Ramos (cell line): ENCODE results near the gene SEMA4G.
"Not testable (repeated sequence)": the region's sequence is repeated elsewhere in the genome, so short reads cannot be mapped to it uniquely, and the experiment has no call there.

ENCODE experiments used
- in situ Hi-C: fragments of 300-500 bp; cut with MboI; formaldehyde crosslinking; loops from one replicate; pipeline ENCODE4 v1.14.3; 2022; ENCODE audit warnings: low sequenced_read_pairs; ENCODE audit not compliant: unreplicated experiment

The SEMA4G gene

DNA sequence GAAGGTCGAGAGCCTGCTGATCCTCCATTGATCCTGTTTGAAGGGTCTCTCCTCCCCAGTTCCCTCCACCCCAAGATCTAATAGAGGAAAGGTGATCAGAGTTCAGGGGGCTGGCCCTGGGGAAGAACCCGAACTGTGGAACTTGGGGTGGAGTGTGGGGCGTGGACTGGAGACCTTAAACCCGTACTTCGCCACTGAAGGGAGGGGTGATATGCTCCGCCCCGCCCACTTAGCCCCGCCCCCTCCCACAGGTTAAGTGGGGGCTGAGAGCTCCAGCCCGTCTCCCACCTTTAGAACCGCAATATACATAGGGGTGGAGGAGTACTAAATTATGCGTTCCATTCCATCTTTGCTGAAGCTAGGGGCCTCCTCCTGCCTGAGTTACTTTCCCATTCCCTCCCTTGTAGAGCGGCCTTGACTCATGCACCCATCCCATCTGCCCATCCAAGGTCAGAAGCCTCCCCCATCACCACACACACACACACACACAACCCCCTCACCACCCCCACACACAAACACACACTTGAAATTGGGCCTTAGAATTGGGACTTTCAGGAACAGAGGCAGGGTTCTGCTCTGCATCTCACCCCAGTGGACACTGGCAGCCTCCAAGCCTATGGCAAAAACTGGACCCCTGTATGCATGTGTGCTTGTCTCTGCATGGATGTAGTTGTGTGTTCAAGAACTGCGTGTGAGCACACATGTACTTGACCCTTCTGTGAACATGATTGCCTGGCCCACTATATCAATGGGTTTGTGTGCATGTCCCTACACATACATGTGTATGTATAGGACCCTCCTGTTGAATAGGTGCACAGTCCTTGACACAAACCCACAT lies 991 bp downstream of the SEMA4G start:
- in situ Hi-C loops: no loop called here

DNA sequence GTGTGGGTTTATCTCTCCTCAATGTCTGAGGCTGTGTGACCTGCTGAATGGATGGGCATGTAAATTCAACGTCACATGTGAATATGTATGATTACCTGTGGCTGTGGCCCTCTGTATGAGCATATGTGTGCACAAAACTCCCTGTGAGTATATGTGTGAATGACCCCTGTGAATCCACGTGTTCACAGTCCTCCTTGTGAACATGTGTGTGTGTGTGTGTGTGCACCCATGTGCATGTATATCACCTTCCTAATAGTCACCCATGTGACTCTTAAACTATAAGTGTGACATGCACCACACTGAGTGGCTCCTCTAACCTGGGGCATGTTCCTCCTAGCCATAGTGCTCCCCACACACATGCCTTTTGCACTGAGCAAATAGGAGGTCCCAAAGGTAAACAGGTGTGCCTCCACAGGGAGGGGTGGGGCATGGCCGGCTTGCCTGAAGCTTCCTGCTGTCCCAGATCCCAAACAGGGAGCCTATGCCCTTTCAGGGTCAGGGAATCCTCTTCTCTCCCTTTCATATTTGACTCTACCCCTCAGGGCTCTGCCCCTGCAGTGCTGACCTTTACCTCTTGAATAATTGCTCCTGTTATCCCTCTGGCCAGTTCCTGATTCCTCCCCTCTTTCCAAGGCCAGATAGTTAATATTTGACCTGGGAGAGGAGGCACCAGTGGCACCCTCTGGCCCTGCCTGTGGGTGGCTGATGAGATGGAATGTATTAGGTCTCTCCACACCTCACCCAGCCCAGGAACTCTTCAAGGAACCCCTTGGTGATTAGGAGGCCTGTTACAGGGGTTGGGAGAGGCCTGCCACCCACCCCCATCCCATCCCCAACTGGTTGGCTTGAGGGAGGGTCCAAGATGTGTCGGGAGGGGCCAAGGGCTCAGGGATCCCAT lies 1.9 kb downstream of the SEMA4G start:
- in situ Hi-C loops: no loop called here

DNA sequence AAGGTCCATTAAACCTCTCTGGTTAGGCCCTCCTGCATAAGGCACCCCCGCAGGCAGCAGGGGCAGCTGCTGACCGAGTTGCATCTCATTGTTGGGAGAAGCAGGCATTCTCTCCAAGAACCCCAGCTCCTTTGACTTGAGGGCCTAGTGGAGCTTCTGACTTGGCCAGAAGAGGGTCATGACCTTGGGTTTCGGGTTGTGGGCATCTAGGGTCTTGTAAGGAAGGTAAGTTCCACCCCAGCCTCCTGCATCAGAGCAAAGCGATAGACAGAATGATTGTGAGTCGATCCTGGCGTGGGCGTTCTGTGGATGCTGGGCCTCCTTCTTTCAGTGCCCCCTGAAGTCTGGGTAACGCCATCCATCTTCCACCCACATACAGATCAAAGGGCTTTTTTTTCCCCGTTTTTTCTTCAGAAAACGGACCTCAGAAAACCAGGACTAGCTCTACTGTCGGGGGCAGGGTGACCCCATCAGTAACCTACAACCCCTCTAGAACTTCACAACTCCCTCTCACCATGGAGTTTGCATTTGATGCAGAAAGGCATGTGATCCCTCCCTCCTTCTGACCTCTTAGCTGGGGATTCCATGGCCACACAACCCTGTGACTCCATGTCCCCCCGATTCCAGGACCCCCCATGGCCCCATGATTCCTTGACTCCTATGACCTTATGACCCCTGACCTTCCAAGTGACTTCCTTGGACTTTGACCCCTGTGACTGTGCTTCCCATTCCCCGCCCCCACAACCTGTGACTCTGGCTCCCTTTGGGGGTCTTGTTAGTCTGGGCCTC lies 3.0 kb downstream of the SEMA4G start:
- in situ Hi-C loops: no loop called here

DNA sequence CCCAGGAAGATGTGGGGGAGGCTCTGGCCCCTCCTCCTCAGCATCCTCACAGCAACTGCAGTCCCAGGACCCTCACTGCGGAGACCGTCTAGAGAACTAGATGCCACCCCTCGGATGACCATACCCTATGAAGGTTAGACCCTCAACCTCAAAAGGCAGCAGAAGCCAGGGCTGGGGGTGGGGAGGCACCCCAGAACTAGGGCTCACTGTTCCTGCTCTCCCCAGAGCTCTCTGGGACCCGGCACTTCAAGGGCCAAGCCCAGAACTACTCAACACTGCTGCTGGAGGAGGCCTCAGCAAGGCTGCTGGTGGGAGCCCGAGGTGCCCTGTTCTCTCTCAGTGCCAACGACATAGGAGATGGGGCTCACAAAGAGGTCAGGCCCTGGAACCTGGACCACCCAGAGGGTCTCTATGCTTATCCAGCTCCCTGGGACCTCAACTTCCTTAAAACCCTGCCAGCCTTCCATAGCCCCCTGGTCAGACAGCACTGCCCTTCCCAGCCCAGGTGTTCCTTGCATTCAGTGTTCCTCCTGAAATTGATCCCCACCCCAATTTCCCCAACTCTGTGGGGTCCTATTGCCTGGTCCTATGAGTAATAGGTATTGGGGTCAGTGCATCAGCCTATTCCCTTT lies 3.7 kb downstream of the SEMA4G start:
- in situ Hi-C loops: no loop called here

DNA sequence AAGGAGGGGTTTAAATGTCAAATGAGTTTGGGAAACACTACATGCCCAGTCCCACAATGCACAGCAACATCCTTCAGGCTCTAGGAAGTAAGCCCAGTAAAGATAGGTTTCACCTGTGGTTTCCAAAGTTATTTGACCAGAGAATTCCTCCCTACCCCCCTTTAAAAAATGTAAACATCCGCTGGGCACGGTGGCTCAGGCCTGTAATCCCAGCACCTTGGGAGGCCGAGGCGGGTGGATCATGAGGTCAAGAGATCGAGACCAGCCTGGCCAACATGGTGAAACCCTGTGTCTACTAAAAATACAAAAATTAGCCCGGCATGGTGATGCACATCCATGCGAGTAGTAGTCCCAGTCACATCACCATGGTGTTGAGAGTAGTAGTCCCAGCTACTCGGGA lies 6.1 kb downstream of the SEMA4G start:
- in situ Hi-C loops: not testable (repeated sequence)

DNA sequence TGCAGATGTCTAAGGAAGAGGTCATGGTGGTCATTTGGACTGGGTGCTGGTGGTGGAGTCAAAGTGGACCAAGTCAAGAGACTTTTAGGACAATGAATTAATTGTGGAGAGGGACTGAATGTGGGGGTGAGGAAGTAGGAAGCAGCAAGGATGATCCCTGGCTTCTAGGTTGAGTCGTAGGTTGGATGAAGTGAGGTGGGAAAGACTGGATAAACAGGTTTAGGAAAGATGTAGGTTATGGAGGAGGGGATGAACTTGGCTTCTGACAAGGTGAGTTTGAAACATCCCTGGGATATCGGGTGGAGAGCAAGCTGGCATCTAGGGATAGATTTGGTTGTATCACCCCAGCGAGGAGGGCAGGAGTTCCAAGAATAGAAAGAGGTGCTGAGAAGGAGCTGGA lies 7.6 kb downstream of the SEMA4G start:
- in situ Hi-C loops: no loop called here

DNA sequence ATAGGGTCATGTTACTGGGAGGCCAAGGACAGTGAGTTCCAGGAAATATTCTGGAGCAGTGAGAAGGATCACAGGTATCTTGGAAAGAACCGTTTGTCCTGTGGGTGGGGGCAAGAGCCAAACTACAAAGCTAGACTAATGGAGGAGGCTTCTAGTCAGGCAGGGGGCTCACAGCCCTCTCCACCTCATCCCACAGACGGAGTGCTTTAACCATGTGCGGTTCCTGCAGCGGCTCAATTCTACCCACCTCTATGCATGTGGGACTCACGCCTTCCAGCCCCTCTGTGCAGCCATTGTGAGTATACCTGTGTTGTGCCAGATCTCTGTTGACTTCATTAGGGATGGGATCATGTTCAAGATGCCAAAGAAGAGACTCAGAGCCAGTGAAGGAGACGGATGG lies 8.1 kb downstream of the SEMA4G start:
- in situ Hi-C loops: no loop called here

DNA sequence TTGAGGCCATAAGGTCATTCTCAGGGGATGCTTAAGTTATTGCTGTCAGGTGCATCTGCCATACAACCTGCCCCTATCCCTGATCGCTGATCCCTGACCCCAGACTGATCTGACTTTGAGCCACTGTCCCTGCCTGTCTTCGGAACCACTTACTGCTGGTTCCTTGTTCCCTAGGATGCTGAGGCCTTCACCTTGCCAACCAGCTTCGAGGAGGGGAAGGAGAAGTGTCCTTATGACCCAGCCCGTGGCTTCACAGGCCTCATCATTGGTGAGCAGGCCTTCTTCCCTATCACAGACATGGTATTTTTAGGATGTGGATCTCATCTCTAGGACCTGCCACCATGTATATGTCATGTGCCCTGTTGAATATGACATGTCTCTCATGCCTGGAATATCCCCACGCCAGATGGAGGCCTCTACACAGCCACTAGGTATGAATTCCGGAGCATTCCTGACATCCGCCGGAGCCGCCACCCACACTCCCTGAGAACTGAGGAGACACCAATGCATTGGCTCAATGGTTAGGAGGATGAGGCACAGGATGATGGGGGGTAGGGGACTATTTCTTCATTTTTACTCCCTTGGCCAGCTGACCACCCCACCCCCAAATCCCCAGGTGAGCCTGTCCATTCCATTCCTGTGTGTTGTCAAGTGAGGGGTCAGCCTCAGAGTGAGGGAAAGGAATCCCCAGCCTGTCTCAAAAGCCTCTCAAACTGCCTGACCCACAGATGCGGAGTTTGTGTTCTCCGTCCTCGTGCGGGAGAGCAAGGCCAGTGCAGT lies 9.0 kb downstream of the SEMA4G start:
- in situ Hi-C loops: no loop called here

DNA sequence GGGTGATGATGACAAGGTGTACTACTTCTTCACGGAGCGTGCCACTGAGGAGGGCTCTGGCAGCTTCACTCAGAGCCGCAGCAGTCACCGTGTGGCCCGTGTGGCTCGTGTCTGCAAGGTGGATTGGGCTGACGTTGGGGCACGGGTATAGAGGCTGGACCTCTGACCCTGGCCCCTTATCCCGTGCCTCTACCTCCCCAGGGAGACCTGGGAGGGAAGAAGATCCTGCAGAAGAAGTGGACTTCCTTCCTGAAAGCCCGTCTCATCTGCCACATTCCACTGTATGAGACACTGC lies 9.5 kb downstream of the SEMA4G start:
- in situ Hi-C loops: no loop called here

DNA sequence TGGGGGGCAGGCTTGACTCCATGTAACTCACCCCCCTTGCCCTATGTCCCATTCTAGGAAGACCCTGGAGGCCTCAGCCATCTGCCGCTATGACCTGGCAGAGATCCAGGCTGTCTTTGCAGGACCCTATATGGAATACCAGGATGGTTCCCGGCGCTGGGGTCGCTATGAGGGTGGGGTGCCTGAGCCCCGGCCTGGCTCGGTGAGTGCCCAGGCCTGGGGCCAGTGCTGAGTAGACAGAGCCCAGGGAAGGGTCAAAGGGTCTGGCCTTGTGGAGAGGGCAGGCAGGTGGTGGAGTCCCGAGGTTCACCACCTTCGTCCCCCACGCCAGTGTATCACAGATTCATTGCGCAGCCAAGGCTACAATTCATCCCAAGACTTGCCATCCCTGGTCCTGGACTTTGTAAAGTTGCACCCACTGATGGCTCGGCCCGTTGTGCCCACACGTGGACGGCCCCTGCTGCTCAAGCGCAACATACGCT lies 10.5 kb downstream of the SEMA4G start:
- in situ Hi-C loops: no loop called here

DNA sequence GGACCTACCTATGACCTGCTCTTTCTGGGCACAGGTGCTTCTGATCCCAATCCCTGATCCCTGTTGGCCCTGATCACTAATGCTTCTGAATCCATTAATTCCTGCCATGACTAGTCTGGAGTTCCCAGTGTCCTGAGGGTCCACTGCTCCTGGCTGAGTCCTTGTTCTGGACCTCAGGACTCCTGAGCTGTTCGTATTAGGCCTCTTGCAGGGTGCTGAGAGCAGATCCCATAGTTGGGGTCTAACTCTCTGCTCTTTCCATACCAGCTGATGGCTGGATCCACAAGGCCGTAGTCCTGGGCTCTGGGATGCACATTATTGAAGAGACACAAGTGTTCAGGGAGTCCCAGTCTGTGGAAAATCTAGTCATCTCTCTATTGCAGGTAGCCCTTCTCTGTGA lies 11.0 kb downstream of the SEMA4G start:
- in situ Hi-C loops: no loop called here

DNA sequence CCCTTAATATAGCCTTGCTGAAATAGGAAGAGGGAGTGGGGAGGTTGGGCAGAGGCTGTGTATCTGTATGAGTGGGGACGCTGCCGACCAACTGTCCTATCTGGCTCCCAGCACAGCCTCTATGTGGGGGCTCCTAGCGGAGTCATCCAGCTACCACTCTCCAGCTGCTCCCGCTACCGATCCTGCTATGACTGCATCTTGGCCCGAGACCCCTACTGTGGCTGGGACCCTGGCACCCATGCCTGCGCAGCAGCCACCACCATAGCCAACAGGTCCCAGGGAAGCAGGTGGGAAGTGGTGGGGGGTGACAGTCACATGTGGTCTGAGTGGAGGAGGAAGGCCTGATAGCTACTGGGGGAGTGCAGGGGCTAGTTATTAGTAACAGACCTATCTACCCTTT lies 11.4 kb downstream of the SEMA4G start:
- in situ Hi-C loops: no loop called here

DNA sequence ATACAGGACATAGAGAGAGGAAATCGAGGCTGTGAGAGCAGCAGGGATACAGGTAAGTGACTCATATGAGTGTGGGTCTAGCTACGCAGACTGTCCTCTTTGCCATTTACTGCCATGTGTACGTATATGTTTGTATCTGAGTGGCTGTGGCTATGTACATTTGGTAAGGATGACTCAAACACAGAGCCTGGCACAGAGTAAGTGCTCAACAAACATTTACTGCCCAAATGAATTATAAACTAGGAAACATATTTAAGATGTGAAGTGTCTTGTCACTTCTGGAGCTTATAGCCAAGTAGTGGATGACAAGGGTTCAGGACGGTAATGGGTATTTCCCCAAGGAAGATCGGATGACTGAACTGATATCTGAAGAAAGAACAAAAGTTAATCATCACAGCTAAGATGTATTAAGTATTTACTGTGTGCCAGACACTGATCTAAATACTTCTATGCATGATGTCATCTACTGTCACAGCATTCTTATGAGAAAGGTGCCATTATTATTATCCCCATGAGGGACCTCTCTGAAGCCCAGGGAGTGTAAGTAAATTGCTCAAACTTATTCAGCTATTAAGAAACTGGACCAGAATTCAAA lies 12.0 kb downstream of the SEMA4G start:
- in situ Hi-C loops: no loop called here

DNA sequence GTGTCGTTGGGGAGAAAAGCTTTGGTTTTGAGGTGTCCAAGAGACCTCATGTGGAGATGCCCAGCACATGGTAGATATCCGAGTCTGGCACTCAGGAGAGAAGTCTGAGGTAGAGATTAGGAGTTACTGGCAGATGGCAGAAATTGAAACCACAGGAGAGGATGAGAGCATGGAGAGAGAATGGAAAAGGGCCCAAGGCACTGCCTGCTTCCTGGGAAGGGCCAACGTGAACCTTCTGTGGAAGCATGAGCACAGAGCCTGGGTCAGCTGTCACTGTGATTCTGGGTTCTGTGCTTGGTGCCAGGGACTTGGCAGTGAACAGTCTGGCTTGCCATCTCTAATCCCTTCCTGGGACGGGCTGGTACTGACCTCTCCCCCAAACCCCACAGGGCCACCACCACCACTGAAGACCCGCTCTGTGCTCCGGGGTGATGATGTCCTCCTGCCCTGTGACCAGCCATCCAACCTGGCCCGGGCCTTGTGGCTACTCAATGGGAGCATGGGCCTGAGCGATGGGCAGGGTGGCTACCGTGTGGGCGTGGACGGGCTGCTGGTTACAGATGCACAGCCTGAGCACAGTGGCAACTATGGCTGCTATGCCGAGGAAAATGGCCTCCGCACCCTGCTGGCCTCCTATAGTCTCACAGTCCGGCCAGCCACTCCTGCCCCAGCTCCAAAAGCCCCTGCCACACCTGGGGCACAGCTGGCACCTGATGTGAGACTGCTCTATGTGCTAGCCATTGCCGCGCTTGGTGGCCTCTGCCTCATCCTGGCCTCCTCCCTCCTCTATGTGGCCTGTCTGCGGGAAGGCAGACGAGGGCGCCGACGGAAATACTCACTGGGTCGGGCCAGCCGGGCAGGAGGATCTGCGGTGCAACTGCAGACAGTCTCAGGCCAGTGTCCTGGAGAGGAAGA lies 13.9 kb downstream of the SEMA4G start:
- in situ Hi-C loops: no loop called here

DNA sequence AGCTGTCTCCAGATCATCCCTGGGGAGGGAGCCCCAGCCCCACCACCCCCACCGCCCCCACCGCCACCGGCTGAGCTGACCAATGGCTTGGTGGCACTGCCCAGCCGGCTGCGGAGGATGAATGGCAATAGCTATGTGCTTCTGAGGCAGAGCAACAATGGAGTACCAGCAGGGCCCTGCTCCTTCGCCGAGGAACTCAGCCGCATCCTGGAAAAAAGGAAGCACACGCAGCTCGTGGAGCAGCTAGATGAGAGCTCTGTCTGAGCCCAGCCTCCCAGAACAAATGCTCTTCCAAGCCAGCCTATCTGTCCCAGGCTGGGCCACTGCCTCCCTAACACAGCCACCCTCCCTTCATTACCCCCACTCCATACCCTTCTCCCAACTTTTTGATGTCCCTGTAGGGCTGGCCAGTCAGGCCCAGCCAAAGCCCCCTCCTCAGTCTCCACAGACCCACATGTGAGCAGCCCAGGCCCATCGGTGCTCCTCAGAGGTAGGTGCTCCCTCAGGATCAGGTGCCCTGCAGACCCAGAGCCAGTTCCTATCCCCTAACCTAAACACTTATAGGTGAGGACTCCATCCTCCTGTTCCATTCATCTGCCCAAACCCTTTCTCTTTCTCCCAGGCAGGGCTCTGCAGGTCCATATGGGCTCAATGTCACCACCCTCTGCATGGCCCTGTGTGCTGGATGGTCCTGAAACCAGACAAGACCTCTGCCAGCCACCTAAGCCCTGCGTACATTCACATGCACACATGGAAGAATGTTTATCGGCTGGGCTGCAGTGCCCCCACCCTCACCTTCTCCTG lies 14.8 kb downstream of the SEMA4G start:
- in situ Hi-C loops: no loop called here

DNA sequence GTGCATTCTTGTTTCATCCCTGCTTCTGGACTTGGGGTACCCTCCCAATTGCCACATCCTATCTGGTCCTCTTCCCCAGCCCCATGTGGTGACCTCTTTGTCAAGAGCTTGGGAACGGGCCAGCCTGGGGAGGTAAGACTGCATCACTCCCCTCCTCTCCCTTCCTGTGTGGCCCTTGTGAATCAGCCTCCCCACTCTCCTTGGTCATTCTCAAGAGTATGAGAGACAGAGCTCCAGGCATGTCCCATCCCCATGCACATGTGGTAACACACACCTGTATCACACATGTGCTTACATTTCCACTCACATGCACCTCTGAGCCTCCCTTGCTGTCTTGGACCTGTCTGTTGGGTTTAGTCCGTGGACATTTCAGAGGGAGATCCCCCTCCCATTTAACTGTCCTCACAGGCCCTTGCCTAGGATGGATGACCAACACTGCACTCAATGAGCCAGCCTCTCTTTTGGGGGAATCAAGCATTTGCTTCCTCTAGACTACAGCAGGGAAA lies 15.4 kb downstream of the SEMA4G start:
- in situ Hi-C loops: no loop called here

DNA sequence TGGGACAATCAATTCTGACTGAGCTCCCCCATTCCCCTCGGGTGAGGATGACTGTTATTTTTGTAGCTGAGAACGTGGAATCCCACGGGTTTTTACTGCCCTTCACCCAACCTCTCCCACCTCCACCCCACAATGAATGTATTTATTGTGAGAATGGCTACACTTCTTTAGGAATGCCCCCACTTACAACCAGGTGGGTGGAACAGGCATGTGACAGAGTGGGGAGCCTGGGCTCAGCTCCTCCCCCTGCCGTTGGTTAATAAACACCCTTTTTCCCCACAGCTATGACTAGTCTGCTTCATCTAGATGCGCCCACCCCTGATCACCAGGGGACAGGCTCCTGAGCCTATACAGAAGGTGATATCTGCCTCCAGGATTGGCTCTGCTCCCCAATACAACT lies 16.0 kb downstream of the SEMA4G start:
- in situ Hi-C loops: no loop called here
